Bone marrow (tissue), 2 donors: ENCODE results near the gene C17orf113.
"Not testable (repeated sequence)": the region's sequence is repeated elsewhere in the genome, so short reads cannot be mapped to it uniquely, and the experiment has no call there.

ENCODE experiments used
- DNase-seq, 2 donors: peaks; one replicate each; lab custom pipeline; 2025; lab: John Stamatoyannopoulos, UW

The C17orf113 gene

GRCh38 chr17:42042598-42043319 lies 7.6 kb downstream of the C17orf113 start:
- DNase-seq = no peak

- DNase-seq = no peak
Observed at GRCh38 chr17:42041619-42042018, 8.8 kb downstream of the C17orf113 start.

- no peak for DNase-seq
Observed at GRCh38 chr17:42040818-42041217, 9.6 kb downstream of the C17orf113 start.

GRCh38 chr17:42039794-42040763 lies 10.3 kb downstream of the C17orf113 start:
- no peak for DNase-seq

DNA sequence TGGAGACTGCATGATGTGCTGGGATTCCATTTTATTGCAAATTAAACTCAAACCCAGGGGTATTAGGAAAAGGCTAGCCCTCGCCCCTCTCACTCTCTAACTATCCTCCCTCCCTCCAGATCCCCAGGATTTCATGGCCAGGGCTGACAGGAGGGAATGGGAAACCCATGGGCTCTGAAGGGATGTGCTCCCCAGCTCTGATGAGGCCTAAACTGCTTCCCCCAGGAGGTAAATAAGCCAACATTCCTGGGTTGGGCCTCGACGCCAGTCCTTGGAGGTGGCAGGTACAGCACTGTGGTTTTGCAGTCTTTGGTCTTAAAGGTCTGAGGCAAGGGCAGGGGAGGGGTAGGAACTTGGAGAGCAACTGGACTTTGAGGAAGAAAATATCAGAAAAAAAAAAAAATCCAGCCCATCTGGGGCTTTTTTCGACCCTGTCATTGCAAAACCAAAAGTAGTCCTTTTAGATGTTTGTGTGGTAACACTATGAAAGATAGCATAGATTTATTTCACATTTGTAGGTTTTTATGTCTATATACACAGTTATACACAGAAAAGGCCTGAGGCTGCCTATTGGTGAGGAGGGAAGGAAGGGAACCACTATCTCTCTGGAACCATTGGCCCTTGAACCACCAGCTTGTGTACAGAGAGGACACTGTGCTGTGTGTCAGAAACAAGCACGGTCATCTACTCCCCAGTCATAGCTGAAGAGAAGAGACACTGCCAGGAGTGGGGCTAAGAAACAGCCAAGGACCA lies 12.0 kb downstream of the C17orf113 start:
- DNase-seq = no peak

GRCh38 chr17:42034059-42034458 lies 16.3 kb downstream of the C17orf113 start:
- no peak for DNase-seq

- DNase-seq = no peak
Observed at GRCh38 chr17:42031584-42031983, 18.8 kb downstream of the C17orf113 start.

DNA sequence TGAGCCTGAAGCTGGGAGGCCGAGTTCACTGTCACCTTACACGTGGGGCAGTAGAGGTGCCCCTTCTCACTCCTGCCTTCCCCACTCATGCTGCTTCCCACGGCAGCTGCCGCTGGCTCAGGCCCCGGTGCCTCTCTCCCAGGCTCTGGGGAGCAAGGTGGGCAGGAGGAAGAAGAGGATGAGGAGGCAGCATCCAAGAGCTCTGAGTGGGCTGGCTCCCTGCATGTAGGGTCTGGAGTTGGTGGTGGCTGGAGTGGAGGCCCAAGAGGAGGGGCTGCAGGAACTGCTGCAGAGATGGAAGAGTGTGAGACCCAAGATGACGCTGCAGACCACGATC lies 21.6 kb downstream of the C17orf113 start:
- no peak for DNase-seq

- DNase-seq = no peak
Observed at GRCh38 chr17:42027961-42028790, 22.2 kb downstream of the C17orf113 start.

DNA sequence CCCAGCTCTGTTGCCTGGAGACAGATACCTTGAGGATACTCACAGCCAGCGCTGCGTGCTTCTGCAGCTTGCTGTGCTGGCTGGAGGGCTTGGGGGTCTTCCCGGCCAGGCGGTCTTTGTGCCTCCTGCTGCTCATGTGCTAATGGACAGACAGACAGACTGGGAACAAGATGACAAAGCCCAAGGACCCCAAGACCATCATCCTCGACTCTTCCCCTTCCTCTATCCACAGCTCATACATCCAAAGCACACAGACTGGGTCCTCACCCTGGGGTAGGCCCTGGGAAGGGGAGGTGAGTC lies 22.9 kb downstream of the C17orf113 start:
- DNase-seq = no peak

DNA sequence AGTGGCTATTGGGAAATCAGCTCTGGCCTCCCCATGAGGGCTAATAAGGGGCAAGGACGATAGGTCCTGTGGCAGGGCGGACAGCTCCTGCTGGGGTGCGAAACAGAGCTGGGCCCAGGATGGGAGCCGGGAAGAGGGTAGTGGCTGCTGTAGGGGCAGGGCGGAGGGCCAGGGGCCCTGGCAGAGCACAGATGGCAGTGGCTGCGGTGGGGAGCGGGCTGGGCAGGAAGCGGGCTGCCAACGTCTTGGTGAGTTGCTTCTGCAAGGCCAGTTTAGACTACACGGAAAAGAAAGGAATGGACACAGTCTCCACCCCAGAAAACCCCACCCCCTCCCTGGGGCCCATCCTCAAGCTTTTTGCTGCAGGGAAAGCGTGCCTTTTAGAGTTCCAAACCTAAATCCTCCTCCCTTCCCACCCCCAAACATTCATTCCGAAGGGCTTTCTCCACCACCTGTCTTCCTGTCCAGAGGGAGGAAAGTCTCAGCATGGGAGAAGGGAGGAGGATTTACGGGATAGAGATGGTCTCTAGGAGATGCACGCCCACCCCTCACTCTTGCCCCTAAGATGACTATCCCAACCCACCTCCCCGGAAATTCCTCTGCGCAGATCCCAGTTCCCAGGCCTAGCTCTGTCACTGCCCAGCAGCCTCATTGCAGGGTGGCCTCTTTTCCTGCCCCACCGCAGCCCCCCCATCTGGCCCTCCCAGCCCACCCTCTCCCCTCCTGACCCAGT lies 23.4 kb downstream of the C17orf113 start:
- no peak for DNase-seq

DNA sequence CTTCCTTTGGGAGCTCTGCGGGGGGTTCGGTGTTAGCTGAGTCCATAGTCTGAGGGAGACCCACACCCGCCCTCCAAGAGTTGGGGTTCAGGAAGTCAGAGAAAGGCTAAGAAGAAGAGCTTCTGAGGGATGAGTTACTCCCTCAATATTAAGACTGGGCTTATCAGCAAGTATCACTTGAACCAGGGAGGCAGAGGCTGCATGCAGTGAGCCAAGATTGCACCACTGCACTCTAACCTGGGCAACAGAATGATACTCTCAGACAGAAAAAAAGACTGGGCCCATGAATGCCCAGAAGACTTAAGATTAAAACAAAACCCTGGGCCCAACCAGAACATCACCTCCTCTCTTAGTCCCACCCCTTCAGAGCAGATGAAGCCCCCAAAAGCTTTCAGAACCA lies 24.5 kb downstream of the C17orf113 start:
- no peak for DNase-seq

DNA sequence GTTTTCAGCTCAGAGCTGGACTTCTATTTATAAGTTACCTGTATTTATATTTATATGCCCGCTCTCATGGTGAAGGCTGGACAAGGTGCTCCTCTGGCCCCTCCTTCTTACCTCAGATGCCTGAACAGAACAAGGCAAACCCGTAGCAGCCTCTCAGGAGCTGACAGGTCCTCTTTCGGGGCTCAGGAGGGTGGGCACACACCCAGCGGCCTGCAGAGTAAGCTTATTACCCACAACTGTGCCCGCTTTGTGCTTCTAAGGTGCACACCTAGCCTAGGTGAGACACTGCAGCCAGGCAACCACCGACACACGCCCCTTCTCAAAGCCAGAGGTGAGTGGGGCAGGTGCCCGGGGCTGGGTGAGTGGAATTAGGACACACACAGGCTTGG lies 25.2 kb downstream of the C17orf113 start:
- DNase-seq = no peak

DNA sequence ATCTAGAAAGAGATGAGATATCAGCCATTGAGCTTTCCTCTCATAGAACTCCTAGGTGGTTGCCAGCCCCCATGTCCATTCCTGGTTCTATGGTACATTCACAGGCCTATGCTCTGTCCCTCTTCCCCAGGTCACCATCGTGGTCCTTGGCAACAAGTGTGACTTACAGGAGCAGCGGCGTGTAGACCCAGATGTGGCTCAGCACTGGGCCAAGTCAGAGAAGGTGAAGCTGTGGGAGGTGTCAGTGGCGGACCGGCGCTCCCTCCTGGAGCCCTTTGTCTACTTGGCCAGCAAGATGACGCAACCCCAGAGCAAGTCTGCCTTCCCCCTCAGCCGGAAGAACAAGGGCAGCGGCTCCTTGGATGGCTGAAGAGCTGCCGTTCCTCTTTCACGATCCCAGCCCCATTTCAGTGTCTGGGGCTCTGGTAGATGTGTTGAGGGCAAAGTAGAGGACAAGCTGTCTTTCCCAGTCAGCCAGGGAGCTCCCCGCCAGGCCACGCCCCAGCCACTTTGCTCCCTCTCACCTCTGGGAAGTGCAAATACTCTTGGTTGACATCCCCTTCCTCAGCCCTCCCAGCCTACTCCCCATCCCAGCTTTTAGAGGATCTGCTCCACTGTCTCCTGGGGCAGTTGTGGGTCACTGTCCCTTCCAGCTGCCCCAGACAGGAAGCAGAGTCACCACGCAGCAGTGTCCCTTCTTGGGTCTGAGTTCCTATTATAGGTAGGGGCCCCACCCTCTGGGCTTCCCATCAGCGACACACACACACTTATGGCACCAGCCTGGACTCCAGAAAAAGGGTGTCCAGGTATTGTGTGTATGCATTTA lies 26.7 kb downstream of the C17orf113 start:
- DNase-seq = peak in 1 of 2 donors; percentile 54

DNA sequence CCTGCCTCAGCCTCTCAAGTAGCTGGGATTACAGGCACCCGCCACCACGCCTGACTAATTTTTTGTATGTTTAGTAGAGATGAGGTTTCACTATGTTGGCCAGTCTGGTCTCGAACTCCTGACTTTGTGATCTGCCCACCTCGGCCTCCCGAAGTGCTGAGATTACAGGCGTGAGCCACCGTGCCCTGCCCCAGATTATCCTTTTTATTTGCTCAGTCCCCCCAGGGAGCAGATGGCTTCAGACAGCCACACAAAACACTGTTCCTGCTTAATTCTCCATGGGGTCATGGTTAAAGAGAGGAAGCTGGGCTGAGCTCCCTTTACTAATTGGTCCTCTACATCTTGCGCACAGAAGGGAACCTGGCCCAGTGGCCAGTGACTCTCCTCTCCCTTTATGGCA lies 29.6 kb downstream of the C17orf113 start:
- DNase-seq = not testable (repeated sequence)

GRCh38 chr17:42019509-42020404 lies 30.6 kb downstream of the C17orf113 start, which contains the start of gene NKIRAS2:
Gene NKIRAS2, plus strand, starts transcription at chr17:42020090. Its CDS starts 1,488 bp downstream, at chr17:42021578.
- DNase-seq = peak; percentile 82 to 86

- DNase-seq = no peak
Observed at GRCh38 chr17:42018988-42019387, 31.4 kb downstream of the C17orf113 start.

DNA sequence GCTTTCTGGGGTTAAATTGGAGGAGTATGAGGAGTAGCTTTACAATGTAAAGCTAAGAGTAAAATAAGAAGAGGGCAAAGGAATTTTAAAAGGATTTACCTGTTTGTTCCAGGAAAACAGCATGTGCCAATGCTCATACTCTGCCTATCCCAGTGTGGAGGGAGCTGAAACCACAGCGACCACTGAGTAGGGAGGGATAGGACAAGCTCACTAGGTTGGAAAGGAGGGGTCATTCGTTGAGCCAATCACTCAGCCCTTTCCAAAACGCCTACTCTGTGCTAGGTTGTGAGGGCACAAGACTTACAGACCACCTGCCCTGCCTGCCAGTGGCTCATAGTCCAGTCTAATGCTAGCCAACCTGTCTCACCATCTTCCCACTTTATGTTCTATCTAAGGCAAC lies 32.1 kb downstream of the C17orf113 start:
- no peak for DNase-seq

- no peak for DNase-seq
Observed at GRCh38 chr17:42017866-42018200, 32.6 kb downstream of the C17orf113 start.
